HG03442 (cell line): ENCODE measurements around the gene SPPL2B.

Source experiments
- ATAC-seq: cut with Tn5 transposase; IDR thresholded peaks from one replicate; pipeline ENCODE4 v1.9.1; 2021; ENCODE audit warnings: mild to moderate bottlenecking, moderate library complexity; ENCODE audit not compliant: unreplicated experiment

Gene SPPL2B

DNA sequence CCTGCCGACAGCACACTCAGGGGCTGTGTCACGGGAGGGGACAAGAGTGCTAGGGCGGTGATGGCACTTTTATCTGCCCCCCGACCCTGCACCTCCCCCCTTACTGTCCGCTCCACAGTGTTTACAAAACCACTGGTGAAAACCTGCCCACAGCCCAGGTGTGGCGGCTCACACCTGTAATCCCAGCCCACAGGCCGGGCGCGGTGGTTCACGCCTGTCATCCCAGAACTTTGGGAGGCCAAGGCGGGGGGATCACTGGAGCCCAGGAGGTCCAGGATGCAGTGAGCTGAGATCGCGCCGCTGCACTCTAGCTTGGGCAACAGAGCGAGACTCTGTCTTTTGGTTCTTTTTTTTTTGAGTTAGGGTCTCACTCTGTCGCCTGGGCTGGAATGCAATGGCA is 32.3 kb upstream of the SPPL2B start:
- ATAC-seq, result no peak

- ATAC-seq, result no peak
Observed at GRCh38 chr19:2300533-2300932, 28.0 kb upstream of the SPPL2B start.

DNA sequence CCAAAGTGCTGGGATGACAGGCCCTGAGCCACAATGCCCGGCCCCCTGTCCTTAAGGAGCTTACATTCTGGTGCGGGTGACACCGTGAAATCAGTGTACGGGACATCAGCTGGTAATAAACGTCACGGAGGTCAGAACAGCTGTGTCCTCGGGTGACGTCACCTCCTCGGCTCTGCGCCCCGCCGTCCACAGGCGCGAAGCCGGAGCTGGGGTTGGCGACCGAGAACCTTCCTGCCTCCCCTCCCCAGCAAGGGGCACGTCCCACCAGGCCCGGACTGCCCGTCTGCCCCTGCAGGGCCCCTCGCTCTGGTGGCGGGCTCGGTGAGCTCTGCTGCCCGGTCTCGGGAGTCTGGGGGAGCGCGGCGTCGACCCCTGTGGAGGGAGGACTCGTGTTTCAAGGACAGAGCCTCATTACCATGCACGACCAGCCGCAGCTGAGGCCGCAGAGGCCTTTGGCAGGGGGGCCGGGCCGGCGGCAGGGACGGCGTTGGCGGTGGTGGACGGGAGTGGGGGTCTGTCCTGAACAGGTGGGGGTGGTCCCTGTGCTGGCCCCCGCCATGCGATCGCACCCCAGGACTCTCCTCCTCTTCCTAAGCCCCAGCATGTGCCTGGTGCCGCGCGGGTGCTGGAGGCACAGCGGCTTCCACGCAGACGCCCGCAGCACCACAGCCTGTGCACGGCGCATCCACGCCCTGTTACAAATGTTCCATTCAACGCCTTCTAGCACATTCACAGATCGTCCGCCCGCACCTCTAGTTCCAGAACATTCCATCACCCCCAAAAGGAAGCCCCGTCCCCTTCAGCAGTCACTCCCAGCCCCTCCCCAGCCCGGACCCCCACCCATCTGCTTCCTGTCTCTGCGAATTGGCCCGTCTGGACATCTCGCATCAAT is 25.9 kb upstream of the SPPL2B start:
- no peak for ATAC-seq

DNA sequence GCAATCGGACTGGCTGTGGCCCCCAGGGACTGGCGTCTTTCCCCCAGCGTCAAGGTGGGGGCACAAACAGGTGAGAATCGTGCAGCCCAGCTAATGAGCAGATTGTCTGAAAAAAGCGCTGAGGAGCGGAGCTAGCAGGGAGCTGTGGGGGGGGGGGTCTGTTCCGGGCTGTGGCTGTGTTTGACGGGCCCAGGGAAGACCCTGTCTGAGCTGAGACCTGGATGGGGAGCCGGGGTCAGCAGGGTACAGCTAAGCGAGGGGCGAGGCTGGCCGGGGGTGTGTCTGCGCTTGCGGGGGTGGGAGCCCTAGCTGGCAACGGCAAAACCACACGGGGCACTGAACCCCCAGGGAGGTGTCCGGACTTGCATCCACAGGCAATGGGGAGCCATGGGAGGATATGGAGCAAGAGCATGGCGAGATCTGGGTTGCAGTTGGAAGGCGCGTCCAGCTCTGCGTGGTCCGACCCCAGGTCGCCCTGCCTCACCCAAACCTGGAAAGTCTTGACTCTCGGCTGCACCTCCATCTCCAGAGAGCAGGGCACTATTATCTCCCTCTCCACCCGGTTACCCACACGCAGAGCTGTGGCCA is 25.2 kb upstream of the SPPL2B start:
- ATAC-seq, result no peak

DNA sequence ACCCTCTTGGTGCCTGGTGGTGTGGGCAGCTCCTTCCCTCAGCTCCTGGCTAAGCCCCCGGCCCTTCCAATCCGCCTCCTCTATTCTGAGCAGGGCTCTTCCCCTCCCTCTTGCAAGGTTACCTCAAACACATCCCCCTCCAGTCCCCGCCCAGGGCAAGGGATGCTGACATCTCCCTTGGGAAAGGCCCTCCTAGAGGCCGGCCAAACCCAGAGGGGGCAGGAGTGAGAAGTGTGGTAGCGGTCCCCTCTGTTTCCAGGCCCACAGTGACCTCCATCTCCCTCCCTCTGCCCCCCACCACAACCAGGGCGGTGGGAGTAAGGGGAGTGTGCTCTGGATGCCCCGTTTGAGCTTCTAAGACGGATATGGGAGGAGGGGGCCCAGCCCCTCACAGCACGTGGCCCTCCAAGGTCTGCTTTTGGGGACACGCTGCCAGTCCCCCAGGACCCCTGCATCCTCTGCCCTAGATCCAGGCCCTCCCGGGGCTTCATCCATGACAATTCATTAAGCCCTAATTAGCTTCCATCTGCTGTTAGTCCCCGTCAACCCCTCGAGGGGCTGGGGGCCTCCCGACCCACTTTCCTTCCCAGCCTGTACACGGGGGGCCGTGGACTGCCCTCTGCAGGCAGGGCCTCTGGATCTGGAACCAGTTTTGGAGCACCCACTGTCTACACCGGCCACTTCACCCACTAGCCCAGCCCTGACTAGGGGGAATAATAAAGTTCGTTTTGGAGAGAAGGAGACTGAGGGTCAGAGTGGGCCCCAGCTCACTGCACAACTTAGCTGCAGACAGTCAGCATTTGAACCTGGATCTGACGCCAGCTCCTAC is 22.8 kb upstream of the SPPL2B start:
- no peak for ATAC-seq

DNA sequence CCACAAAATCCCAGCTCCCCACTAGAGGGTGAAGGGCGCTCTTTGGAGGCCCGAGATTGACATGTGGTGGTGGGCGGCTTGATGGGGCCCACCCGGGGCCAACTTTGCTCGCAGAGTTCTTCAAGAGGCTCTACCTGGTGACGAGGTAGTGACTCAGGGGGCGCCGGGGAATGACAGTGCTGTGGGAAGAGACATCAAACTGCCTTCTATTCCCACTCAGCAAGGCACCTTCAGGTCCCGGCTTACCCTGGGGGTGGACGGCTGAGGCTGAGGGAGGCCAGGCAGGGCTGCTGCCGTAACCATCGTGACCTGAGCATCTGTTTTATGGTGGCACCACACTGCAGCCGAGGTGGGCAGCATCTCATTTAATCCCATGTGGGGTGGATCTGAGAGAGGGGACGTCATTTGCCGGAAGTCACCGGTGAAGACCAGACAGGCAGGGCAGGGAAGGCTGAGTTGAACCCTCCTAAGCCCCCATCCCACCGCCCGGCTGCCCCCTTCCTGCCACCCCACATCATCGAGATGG is 22.1 kb upstream of the SPPL2B start:
- ATAC-seq, result no peak

DNA sequence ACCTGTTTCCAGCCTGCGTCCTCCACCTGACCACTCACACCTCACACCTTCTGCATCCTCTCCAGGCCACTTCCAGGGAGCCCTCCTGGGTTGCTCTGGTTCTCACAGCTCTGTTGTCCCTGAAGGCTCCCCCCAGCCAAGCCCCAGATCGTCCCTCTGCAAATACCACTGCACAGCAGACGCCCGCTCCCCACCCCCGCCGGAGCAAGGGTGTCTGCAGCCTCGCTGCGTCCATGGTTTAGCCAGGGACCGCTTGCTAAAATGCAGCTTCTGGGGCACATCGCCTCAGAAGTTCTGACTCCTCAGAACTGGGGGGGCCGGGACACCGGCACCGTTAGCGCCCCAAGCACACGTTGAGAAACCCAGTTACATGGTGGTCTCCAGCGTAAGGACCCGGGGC is 21.5 kb upstream of the SPPL2B start:
- ATAC-seq, result no peak

- no peak for ATAC-seq
Observed at GRCh38 chr19:2307518-2308012, 20.9 kb upstream of the SPPL2B start.

GRCh38 chr19:2308114-2308556 is 20.3 kb upstream of the SPPL2B start, which contains the start of gene LINGO3:
Gene LINGO3, minus strand, starts transcription at chr19:2308154. Its CDS starts 16,378 bp downstream, at chr19:2291776.
- ATAC-seq, result no peak

- no peak for ATAC-seq
Observed at GRCh38 chr19:2309734-2310362, 18.6 kb upstream of the SPPL2B start.

DNA sequence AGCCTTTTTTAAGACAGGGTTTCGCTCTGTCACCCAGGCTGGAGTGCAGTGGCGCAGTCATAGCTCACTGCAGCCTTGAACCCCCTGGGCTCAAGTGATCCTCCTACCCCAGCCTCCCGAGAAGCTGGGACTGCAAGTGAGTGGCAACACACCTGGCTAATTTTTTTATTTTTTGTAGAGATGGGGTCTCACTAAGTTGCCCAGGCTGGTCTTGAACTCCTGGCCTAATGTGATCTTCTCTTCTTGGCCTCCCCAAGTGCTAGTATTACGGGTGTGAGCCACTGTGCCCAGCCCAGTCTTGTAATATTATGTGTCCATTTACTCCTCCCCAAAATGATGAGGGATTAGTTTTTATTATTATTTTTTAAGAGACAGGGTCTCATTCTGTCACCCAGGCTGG is 17.4 kb upstream of the SPPL2B start:
- no peak for ATAC-seq

DNA sequence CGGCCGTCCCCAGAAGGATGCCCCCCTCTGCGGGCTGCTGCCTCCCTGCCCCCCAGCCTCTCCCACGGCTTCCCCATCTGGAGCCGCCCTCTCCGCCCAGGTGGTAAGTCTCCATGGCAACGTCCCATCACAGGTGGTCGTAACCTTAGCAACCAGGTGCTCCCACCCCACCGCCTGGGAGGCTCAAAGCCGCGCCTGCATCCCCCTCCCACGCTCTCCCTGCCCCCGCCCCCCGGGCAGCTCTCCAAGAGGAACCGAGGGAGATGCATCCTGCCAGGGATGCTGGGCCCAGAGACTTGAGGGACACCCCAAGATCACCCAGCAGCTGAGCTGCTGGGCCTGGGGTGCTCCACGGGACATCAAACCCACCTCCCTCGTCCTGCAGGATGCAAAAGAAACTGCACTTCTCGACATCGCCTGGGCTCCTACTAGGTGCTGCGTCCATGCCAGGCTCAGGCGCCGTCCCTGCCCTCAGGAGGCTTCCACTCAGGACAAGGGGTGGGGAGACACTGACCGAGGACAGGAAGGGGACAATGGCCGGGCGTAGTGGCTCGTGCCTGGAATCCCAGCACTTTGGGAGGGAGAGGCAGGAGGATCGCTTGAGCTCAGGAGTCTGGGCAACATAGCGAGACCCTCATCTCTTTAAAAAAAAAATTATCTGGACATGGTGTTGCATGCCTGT is 15.5 kb upstream of the SPPL2B start:
- no peak for ATAC-seq

GRCh38 chr19:2315121-2315817 is 13.2 kb upstream of the SPPL2B start:
- no peak for ATAC-seq

- no peak for ATAC-seq
Observed at GRCh38 chr19:2315818-2316353, 12.6 kb upstream of the SPPL2B start.

GRCh38 chr19:2317300-2317699 is 11.2 kb upstream of the SPPL2B start:
- ATAC-seq, result no peak

- ATAC-seq, result no peak
Observed at GRCh38 chr19:2317756-2318155, 10.7 kb upstream of the SPPL2B start.

- ATAC-seq, result no peak
Observed at GRCh38 chr19:2318923-2319322, 9.6 kb upstream of the SPPL2B start.

DNA sequence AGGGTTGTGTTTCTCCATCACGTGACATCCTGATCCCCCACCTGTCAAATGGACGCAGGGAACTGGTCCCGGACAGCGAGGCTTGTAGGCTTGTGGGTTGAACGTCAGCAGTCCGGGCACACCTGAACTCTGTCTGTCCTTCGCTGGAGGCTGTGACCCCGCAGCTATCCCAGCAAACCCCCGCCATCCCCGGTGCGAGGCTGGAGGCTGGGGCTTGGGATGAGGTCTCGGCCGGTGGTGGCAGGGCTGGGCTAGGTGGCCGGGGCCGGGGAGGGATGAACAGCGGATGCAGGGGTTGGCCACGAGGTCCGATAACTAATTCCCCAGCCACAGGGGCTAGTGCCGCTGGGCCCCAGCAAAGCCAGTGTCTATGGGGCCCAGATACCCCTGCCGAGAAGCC is 8.9 kb upstream of the SPPL2B start:
- no peak for ATAC-seq

DNA sequence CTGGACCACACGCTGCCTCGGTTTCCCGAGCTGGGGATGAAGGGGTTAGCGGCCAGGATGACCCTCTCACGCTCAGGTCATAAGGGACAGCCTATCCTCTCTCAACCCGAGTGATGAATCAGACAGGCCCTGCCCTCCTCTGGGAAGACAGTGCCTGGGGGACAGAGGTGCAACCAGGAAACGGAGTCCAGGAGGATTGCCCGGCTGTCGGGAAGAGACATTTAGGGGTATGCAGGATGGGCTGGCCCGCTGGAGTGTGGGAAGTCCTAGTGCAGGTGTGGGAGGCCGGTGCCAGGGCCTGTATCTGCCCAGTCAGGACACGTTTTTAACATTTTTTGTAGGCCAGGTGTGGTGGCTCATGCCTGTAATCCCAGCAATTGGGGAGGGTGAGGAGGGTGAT is 8.4 kb upstream of the SPPL2B start:
- no peak for ATAC-seq
